ENCODE measurements around the gene CGB5. TPM values are rescaled to one million over a fixed set of nuclear protein-coding genes. Genes with fewer than 3 reads are reported as not detected.
A peak's percentile ranks its signal among the peaks of the same experiment; 100 is the strongest.
"Not testable (repeated sequence)": the region's sequence is repeated elsewhere in the genome, so short reads cannot be mapped to it uniquely, and the experiment has no call there.

CGB5 gene
- total RNA-seq, 2 experiments from 2014 or later, result not detected

DNA sequence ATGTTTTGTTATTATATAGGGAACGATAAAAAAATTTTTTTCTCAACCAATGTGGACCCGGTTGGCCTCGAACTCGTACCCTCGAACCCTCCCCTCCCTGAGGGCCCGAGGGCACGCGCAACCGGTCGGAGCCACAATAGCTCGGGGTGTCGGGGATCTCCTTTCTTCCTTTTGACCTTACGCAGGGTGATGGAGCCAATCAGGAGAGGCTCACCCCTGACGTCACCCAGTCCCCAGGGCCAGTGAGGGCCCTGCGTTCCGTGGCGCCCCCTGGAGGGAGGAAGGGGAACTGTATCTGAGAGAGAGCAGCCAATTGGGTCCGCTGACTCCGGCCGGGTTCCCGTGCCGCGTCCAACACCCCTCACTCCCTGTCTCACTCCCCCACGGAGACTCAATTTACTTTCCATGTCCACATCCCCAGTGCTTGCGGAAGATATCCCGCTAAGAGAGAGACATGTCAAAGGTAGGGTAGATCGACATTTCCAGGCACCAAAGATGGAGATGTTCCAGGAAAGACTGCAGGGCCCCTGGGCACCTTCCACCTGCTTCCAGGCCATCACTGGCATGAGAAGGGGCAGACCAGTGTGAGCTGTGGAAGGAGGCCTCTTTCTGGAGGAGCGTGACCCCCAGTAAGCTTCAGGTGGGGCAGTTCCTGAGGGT, 11.9 kb upstream of the CGB5 start, which contains the start of gene CGB2:
Gene CGB2, plus strand, starts transcription at position 249 of the 660 bp plus-strand sequence. Its CDS starts 206 bp downstream, at position 455.
- H3K9me3 ChIP-seq (ENCODE audit: control insufficient read depth in 1 of 2, insufficient read depth in 1 of 2, low read length in 2 of 2); POLR2A ChIA-PET; H3K36me3 Mint-ChIP-seq (ENCODE audit: low read depth); H3K27me3 Mint-ChIP-seq; H3K4me1 ChIP-seq (ENCODE audit: insufficient read depth, low read length); CTCF ChIA-PET; H3K4me3 ChIP-seq (ENCODE audit: low read length); H3K36me3 ChIP-seq (ENCODE audit: insufficient read depth, low read length); intact Hi-C loops (cut with DNase I, micrococcal nuclease); H3K9me3 Mint-ChIP-seq; H3K4me1 Mint-ChIP-seq (ENCODE audit: low read depth); H3K27ac ChIP-seq (ENCODE audit: low read depth in 1 of 2, low read length in 2 of 2); H3K27me3 ChIP-seq (ENCODE audit: control insufficient read depth in 1 of 2, insufficient read depth in 2 of 2, low read length in 2 of 2): not testable (repeated sequence)
- H3K27ac Mint-ChIP-seq, result peak within 1 kb of the TSS; percentile 86
- peak; percentile 80 for ATAC-seq (ENCODE audit: poor library complexity)
- H3K4me3 Mint-ChIP-seq, result peak within 1 kb of the TSS; percentile 64
- peak in 10 of 14 experiments; percentile 14 to 76 (median 42) for DNase-seq

DNA sequence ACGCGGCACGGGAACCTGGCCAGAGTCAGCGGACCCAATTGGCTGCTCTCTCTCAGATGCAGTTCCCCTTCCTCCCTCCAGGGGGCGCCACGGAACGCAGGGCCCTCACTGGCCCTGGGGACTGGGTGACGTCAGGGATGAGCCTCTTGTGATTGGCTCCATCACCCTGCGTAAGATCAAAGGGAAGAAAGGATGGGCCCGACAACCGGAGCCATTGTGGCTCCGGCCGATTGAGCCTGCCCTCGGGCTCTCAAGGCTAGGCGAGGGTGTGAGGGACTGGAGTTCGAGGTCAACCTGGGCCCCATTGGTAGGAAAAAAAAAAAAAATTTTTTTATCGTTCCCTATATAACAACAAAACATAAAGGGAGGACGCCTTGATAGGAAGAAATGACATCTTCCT, 6.8 kb upstream of the CGB5 start, which contains the start of gene CGB1:
Gene CGB1, minus strand, starts transcription at position 81 of the 400 bp plus-strand sequence. CDS start 184 bp downstream, outside the sequence.
- H3K9me3 Mint-ChIP-seq; H3K27ac ChIP-seq (ENCODE audit: low read depth in 1 of 2, low read length in 2 of 2); intact Hi-C loops (cut with DNase I, micrococcal nuclease); H3K27me3 ChIP-seq (ENCODE audit: control insufficient read depth in 1 of 2, insufficient read depth in 2 of 2, low read length in 2 of 2); POLR2A ChIA-PET; H3K36me3 ChIP-seq (ENCODE audit: insufficient read depth, low read length); H3K4me1 Mint-ChIP-seq (ENCODE audit: low read depth); H3K4me1 ChIP-seq (ENCODE audit: insufficient read depth, low read length); H3K4me3 Mint-ChIP-seq; H3K36me3 Mint-ChIP-seq (ENCODE audit: low read depth); H3K9me3 ChIP-seq (ENCODE audit: control insufficient read depth in 1 of 2, insufficient read depth in 1 of 2, low read length in 2 of 2); H3K27ac Mint-ChIP-seq; H3K4me3 ChIP-seq (ENCODE audit: low read length); ATAC-seq (ENCODE audit: poor library complexity); CTCF ChIA-PET; H3K27me3 Mint-ChIP-seq: not testable (repeated sequence)
- DNase-seq, result peak in 5 of 14 experiments; percentile 11 to 63 (median 46)

DNA sequence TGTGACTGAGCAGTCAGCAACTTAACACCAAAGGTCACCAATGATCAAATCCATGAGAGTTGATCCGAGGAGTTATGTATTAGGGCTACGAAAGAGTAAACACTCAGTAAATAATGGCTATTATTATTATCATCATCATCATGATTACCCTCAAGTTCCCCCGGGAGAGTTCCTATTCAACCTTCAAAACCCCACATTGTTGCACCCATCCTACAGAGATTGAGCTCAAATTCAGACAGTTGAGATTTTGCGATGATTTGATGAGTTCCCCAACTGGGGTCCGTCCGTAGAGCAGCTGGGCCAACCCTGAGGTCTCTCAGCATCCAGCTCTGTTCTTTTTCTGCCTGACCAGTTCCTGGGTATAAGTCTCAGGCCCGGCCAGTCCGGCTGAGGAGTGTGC, 5.5 kb upstream of the CGB5 start:
- POLR2A ChIA-PET; H3K27me3 Mint-ChIP-seq; H3K27me3 ChIP-seq (ENCODE audit: control insufficient read depth in 1 of 2, insufficient read depth in 2 of 2, low read length in 2 of 2); H3K4me3 Mint-ChIP-seq; ATAC-seq (ENCODE audit: poor library complexity); H3K27ac Mint-ChIP-seq; CTCF ChIA-PET; H3K4me1 ChIP-seq (ENCODE audit: insufficient read depth, low read length); H3K9me3 ChIP-seq (ENCODE audit: control insufficient read depth in 1 of 2, insufficient read depth in 1 of 2, low read length in 2 of 2); H3K4me1 Mint-ChIP-seq (ENCODE audit: low read depth); DNase-seq; H3K9me3 Mint-ChIP-seq; intact Hi-C loops (cut with DNase I, micrococcal nuclease); H3K36me3 Mint-ChIP-seq (ENCODE audit: low read depth); H3K4me3 ChIP-seq (ENCODE audit: low read length); H3K27ac ChIP-seq (ENCODE audit: low read depth in 1 of 2, low read length in 2 of 2); H3K36me3 ChIP-seq (ENCODE audit: insufficient read depth, low read length): not testable (repeated sequence)

DNA sequence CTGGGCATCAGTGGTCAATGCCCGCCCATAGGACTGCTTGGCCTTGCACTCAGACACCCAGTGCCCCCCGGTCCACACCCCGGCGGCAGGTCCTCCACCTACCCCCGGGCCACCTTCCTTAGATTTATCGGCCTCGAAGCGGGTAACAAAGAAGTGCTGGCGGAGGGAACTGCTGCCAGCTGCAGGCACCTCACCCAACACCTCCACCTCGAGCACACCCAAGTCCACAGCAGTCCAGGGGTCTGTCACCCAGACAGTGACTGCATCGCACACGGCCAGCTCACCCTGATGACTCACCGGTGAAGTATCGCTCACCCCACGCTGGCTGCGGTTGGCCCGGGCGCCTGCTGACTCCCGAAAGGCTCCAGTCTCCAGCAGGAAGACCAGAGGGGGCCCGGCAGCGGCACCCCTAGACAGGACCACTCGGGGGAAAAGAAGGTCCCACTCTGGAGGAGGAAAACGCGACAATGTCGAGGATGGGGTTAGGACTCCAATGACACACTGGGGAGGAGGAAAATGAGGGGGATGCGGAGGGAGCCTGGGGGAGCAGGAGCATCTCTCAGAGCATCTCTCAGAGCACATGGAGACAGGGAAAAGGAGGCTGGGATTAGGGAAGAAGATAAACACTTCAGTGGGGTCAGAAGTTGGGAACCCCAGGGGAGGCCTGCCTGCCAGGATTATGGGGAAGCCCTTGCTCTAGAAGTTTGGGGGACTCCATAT, 4.9 kb upstream of the CGB5 start:
- H3K9me3 Mint-ChIP-seq; H3K27me3 Mint-ChIP-seq; H3K4me3 Mint-ChIP-seq; H3K36me3 ChIP-seq (ENCODE audit: insufficient read depth, low read length); H3K27ac Mint-ChIP-seq; H3K4me1 Mint-ChIP-seq (ENCODE audit: low read depth); ATAC-seq (ENCODE audit: poor library complexity); H3K36me3 Mint-ChIP-seq (ENCODE audit: low read depth); intact Hi-C loops (cut with DNase I, micrococcal nuclease); H3K4me3 ChIP-seq (ENCODE audit: low read length); H3K4me1 ChIP-seq (ENCODE audit: insufficient read depth, low read length); DNase-seq; H3K27me3 ChIP-seq (ENCODE audit: control insufficient read depth in 1 of 2, insufficient read depth in 2 of 2, low read length in 2 of 2); H3K27ac ChIP-seq (ENCODE audit: low read depth in 1 of 2, low read length in 2 of 2); POLR2A ChIA-PET; CTCF ChIA-PET; H3K9me3 ChIP-seq (ENCODE audit: control insufficient read depth in 1 of 2, insufficient read depth in 1 of 2, low read length in 2 of 2): not testable (repeated sequence)

DNA sequence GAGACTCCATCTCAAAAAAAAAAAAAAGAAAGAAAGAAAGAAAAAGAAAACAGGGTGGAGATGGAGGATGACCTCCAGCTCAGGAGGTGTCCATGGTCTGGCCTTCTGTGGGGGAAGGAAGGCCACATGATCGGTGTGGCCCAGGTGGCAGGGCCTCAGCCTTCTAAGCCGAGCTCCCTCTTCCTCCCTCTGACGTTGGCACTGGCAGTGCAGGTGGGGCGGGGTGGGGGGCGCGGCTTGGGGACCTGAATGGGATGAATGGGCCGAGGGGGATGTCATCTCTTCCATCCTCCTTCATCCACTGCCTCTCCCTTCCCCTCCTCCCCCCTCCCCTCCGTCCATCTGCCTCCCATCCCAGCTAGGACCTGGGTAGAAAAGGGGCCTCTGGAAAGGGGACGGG, 3.9 kb upstream of the CGB5 start:
- POLR2A ChIA-PET; ATAC-seq (ENCODE audit: poor library complexity): not testable (repeated sequence)

More for the DNA sequence above, 3.9 kb upstream of the CGB5 start:
- H3K4me1 Mint-ChIP-seq (ENCODE audit: low read depth); intact Hi-C loops (cut with DNase I, micrococcal nuclease); H3K27me3 ChIP-seq (ENCODE audit: control insufficient read depth in 1 of 2, insufficient read depth in 2 of 2, low read length in 2 of 2); H3K27ac ChIP-seq (ENCODE audit: low read depth in 1 of 2, low read length in 2 of 2); H3K9me3 Mint-ChIP-seq; H3K27ac Mint-ChIP-seq; H3K4me1 ChIP-seq (ENCODE audit: insufficient read depth, low read length); H3K4me3 ChIP-seq (ENCODE audit: low read length); H3K4me3 Mint-ChIP-seq; H3K27me3 Mint-ChIP-seq; H3K36me3 Mint-ChIP-seq (ENCODE audit: low read depth); DNase-seq; H3K9me3 ChIP-seq (ENCODE audit: control insufficient read depth in 1 of 2, insufficient read depth in 1 of 2, low read length in 2 of 2); CTCF ChIA-PET; H3K36me3 ChIP-seq (ENCODE audit: insufficient read depth, low read length): not testable (repeated sequence)

Data from CD4-positive, alpha-beta T cell (primary cell).